Adipose tissue (tissue), 3 donors: ENCODE measurements around the gene FOXO1. TPM values are rescaled to one million over a fixed set of nuclear protein-coding genes. Genes with fewer than 3 reads are reported as not detected.
"Not testable (repeated sequence)": the region's sequence is repeated elsewhere in the genome, so short reads cannot be mapped to it uniquely, and the experiment has no call there.

Source experiments
- H3K27ac ChIP-seq: one replicate; pipeline ENCODE4 v1.5.1; 2013; ENCODE audit warnings: low read depth, low read length
- WGBS, 3 donors: extraction: QIAGEN DNeasy Blood & Tissue Kit; methylation state at CpG; one replicate each; pipeline ENCODE4 v1.1.7; 2013; 5-methylcytosine and 5-hydroxymethylcytosine counted together
- polyA plus RNA-seq, 3 donors: library from polyadenylated mRNA; stranded (reverse); fragments of 200-250 nt; gene quantifications; one replicate each; pipeline ENCODE4 v1.2.3, GENCODE V29; 2013
- donor health status: healthy with polysubstance abuse.
- donor health status: Bipolar disorder and iron deficiency.
- donor health status: healthy.

FOXO1 gene
- polyA plus RNA-seq = 10 to 100 TPM; 10.3 to 33.0 (median 18.0) TPM

- 0 to 1% (median 0%) methylated on average over 65 to 105 of the region's 108 CpGs for WGBS, 3 donors
These were observed at the start of gene FOXO1 for GRCh38 chr13:40666045-40666932. TSS of gene FOXO1 (minus strand) at chr13:40666641. CDS start at chr13:40666212, 429 bp downstream.

GRCh38 chr13:40714433-40714832, 48.0 kb upstream of the FOXO1 start:
- WGBS, 3 donors = no CpG with 5 or more reads among the region's 1 CpG
- H3K27ac ChIP-seq = not testable (repeated sequence)

More at GRCh38 chr13:40666045-40666932, at the start of gene FOXO1:
- H3K27ac ChIP-seq = peak within 1 kb of the TSS; percentile 94

- 57 to 81% (median 64%) methylated on average over 2 of the region's 2 CpGs for WGBS, 3 donors
- no peak overlapping the region for H3K27ac ChIP-seq
These were observed 40.0 kb upstream of the FOXO1 start for GRCh38 chr13:40706439-40706838.

- WGBS, 3 donors = 88 to 97% (median 91%) methylated on average over 5 of the region's 5 CpGs
- no peak overlapping the region for H3K27ac ChIP-seq
These were observed 31.3 kb upstream of the FOXO1 start for GRCh38 chr13:40697711-40698110.

GRCh38 chr13:40694426-40694825, 28.0 kb upstream of the FOXO1 start:
- no peak overlapping the region for H3K27ac ChIP-seq
- 88 to 95% (median 92%) methylated on average over 4 of the region's 4 CpGs for WGBS, 3 donors

GRCh38 chr13:40692946-40693345, 26.5 kb upstream of the FOXO1 start:
- no peak overlapping the region for H3K27ac ChIP-seq
- WGBS, 3 donors = 58 to 70% (median 64%) methylated on average over 2 of the region's 2 CpGs

GRCh38 chr13:40688781-40689180, 22.3 kb upstream of the FOXO1 start:
- H3K27ac ChIP-seq = no peak overlapping the region
- 65 to 83% (median 77%) methylated on average over 3 of the region's 3 CpGs for WGBS, 3 donors

GRCh38 chr13:40682449-40683240, 16.2 kb upstream of the FOXO1 start:
- 49 to 53% (median 52%) methylated on average over 11 of the region's 11 CpGs for WGBS, 3 donors
- H3K27ac ChIP-seq = no peak overlapping the region

GRCh38 chr13:40681341-40682146, 15.1 kb upstream of the FOXO1 start:
- 33 to 69% (median 42%) methylated on average over 7 of the region's 7 CpGs for WGBS, 3 donors
- H3K27ac ChIP-seq = no peak overlapping the region

GRCh38 chr13:40680659-40681323, 14.3 kb upstream of the FOXO1 start:
- WGBS, 3 donors = 82 to 93% (median 83%) methylated on average over 7 of the region's 7 CpGs
- H3K27ac ChIP-seq = no peak overlapping the region

- 94 to 95% (median 95%) methylated on average over 6 of the region's 6 CpGs for WGBS, 3 donors
- H3K27ac ChIP-seq = no peak overlapping the region
These were observed 13.1 kb upstream of the FOXO1 start for GRCh38 chr13:40679480-40679985.

- no peak overlapping the region for H3K27ac ChIP-seq
- 38 to 66% (median 62%) methylated on average over 4 of the region's 4 CpGs for WGBS, 3 donors
These were observed 10.6 kb upstream of the FOXO1 start for GRCh38 chr13:40677064-40677463.

GRCh38 chr13:40676007-40676406, 9.6 kb upstream of the FOXO1 start:
- H3K27ac ChIP-seq = no peak overlapping the region
- 62 to 82% (median 73%) methylated on average over 2 of the region's 2 CpGs for WGBS, 3 donors

- H3K27ac ChIP-seq = no peak overlapping the region
These were observed 7.0 kb upstream of the FOXO1 start for GRCh38 chr13:40673414-40673813.

- 53 to 62% (median 59%) methylated on average over 4 of the region's 4 CpGs for WGBS, 3 donors
These were observed 6.4 kb upstream of the FOXO1 start for GRCh38 chr13:40672765-40673397.

GRCh38 chr13:40671956-40672764, 5.7 kb upstream of the FOXO1 start:
- no peak overlapping the region for H3K27ac ChIP-seq
- WGBS, 3 donors = 41 to 74% (median 62%) methylated on average over 1 of the region's 1 CpG

More at GRCh38 chr13:40672765-40673397, 6.4 kb upstream of the FOXO1 start:
- H3K27ac ChIP-seq = no peak overlapping the region

- 68 to 83% (median 71%) methylated on average over 2 of the region's 2 CpGs for whole genome bisulfite sequencing, 3 donors
- H3K27ac ChIP-seq = no peak overlapping the region
These were observed 3.9 kb upstream of the FOXO1 start for GRCh38 chr13:40670307-40670706.
